Astrocyte (in vitro differentiated cells and primary cell): ENCODE measurements around the gene TES.

ENCODE experiments used
- CTCF ChIP-seq: IDR thresholded peaks from 2 replicates; pipeline ENCODE4 v1.5.1; 2011; ENCODE audit warnings: low read depth, mild to moderate bottlenecking, inconsistent platforms, low read length, moderate library complexity; ENCODE audit not compliant: insufficient read depth
- EZH2 ChIP-seq: IDR thresholded peaks from 2 replicates; pipeline ENCODE4 v1.6.1; 2012; ENCODE audit warnings: mild to moderate bottlenecking, low read length, inconsistent platforms; ENCODE audit not compliant: insufficient read depth

GRCh38 chr7:116227678-116228239, 17.4 kb downstream of the TES start:
- TF ChIP-seq EZH2 (no peak), CTCF (no peak)
